ENCODE data around the gene PTPRN2. TPM values are rescaled to one million over a fixed set of nuclear protein-coding genes. Genes with fewer than 3 reads are reported as not detected.

The PTPRN2 gene
- total and polyA plus RNA-seq, 2 of the 8 experiments (the other 6 are each of a cell fraction or from before 2014, with no cell fraction given), result 2.6 to 4.5 TPM

DNA sequence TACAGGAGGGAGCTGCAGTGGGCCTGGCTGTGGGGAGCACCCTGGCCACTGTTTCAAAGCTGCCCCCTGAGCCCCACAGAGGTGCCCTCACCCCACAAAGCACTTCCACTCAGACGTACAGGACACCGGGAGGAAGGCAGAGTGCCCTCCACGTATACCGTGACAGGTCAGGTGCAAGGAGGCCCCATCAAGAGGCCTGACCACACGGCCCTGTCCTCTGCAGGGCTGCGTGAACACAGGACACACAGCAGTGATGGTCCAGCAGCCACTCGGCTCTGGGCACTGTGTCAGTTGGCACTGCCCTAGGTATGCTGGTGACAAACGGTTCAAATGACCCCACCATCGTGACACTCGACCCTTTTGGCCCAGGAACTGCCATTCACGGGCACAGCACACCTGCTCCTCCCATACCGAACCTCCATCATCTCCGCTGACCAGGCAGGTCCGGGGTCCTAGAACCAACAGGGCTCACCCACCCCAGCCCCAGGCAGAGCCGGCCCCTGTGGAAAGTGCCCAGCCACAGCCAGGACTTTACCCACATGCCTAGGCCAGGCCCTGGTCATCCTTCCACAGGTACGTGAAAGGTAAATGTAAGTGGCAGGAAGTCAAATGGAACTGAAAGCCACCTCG is 560.9 kb downstream of the PTPRN2 start:
- H2BK5ac ChIP-seq (ENCODE audit: low read depth, low read length), result no peak overlapping the region
- H3K27ac ChIP-seq (ENCODE audit: low read depth, low read length), result no peak overlapping the region
- no peak for FAIRE-seq
- no peak overlapping the region for H3K18ac ChIP-seq (ENCODE audit: extremely low read depth, low read length)
- H3K79me2 ChIP-seq (ENCODE audit: control insufficient read depth in 1 of 2, insufficient read depth in 2 of 2, low read length in 2 of 2), result no peaks in the 10 kb centered on the region
- no peak overlapping the region for H2BK120ac ChIP-seq (replicated peaks; ENCODE audit: low read depth, low read length)
- H3K23ac ChIP-seq (ENCODE audit: insufficient read length), result no peak overlapping the region
- no peak for DNase-seq (ENCODE audit: low read depth in 1 of 2, low spot score in 2 of 2)
- H3K23me2 ChIP-seq (ENCODE audit: low read depth, low read length), result no peaks in the 10 kb centered on the region
- H2BK15ac ChIP-seq (ENCODE audit: low read length), result no peak overlapping the region
- no peak overlapping the region for H4K5ac ChIP-seq (ENCODE audit: insufficient read length, low read depth, low read length)
- no peak overlapping the region for H3K14ac ChIP-seq (ENCODE audit: insufficient read length)
- peak overlapping the region; percentile 53 for H4K91ac ChIP-seq (replicated peaks; ENCODE audit: insufficient read length, low read length)
- H2BK20ac ChIP-seq (ENCODE audit: low read length), result no peak overlapping the region
- H3K36me3 ChIP-seq (ENCODE audit: control insufficient read depth in 2 of 4, insufficient read depth in 4 of 4, low read length in 3 of 4), result no peaks in the 10 kb centered on the region
- H2AFZ ChIP-seq (ENCODE audit: low read length), result no peak overlapping the region
- POLR2A ChIA-PET (ENCODE audit: partially characterized antibody), result no interaction called here
- peak overlapping the region; percentile 63 for H3K4ac ChIP-seq (replicated peaks; ENCODE audit: insufficient read length, low read depth, low read length)
- no peak overlapping the region for H3K9ac ChIP-seq (replicated peaks in 1 of 4; ENCODE audit: extremely low read depth in 1 of 4, low read depth in 3 of 4, low read length in 3 of 4)
- no peak overlapping the region for H3K4me3 ChIP-seq (ENCODE audit: extremely low read depth in 1 of 4, insufficient read depth in 2 of 4, low read depth in 3 of 4, low read length in 4 of 4)
- no peaks in the 10 kb centered on the region for H3K9me3 ChIP-seq (ENCODE audit: insufficient read depth in 2 of 2, low read depth in 1 of 2, low read length in 1 of 2)
- no peak overlapping the region for H3K56ac ChIP-seq (replicated peaks; ENCODE audit: insufficient read length, low read depth, low read length)
- H3K79me1 ChIP-seq (ENCODE audit: low read depth, low read length), result no peaks in the 10 kb centered on the region
- H4K20me1 ChIP-seq (replicated peaks in 1 of 2; ENCODE audit: control insufficient read depth in 1 of 2, insufficient read depth in 2 of 2, low read length in 2 of 2), result peaks cover 0 to 2% of the 10 kb centered on the region in 2 experiments
- WGBS, 2 experiments (ENCODE audit: extremely low coverage in 1 of 2, insufficient coverage in 1 of 2, insufficient read length in 1 of 2, insufficient replicate concordance in 2 of 2, low coverage in 1 of 2, low lambda C conversion rate in 2 of 2, missing lambda C conversion rate in 1 of 2), result 85% methylated on average over 12 of the region's 17 CpGs; no CpG with 5 or more reads in 1 of the 2 experiments
- H3K4me1 ChIP-seq (replicated peaks in 1 of 4; ENCODE audit: control insufficient read depth in 3 of 4, insufficient read depth in 4 of 4, low read length in 3 of 4), result no peaks in the 10 kb centered on the region; a peak in 1 of 7 replicates
- no peak overlapping the region for H4K8ac ChIP-seq (ENCODE audit: extremely low read depth, insufficient read depth, low read length)
- no peak overlapping the region for H3K4me2 ChIP-seq (ENCODE audit: insufficient read depth in 1 of 2, low read depth in 2 of 2, low read length in 2 of 2)
- TF ChIP-seq EZH2 (IDR thresholded peaks at IDR 0.05; ENCODE audit: low read depth, low read length, severe bottlenecking), result no peak
- CTCF ChIA-PET (ENCODE audit: partially characterized antibody), result no interaction called here
- no peaks in the 10 kb centered on the region; a peak in 1 of 7 replicates for H3K27me3 ChIP-seq (replicated peaks in 1 of 4; ENCODE audit: control insufficient read depth in 3 of 4, extremely low read depth in 1 of 4, insufficient read depth in 3 of 4, low read length in 3 of 4)
- H2BK12ac ChIP-seq (ENCODE audit: low read depth, low read length), result 0 out of 2 replicates have a peak overlapping the region, but pooled peaks have one; percentile 27
- 0 out of 2 replicates have a peak overlapping the region, but pooled peaks have one; percentile 24 for H2AK5ac ChIP-seq (ENCODE audit: low read depth, low read length)

Measured in H1 (cell line).